T follicular helper cell (primary cell): ENCODE measurements around the gene TREX2.

ENCODE experiments used
- DNase-seq: peaks from one replicate; pipeline ENCODE4 v3.0.0-alpha.2; 2020; ENCODE audit warnings: low read depth

TREX2 gene

GRCh38 chrX:153455571-153455970, 9.7 kb upstream of the TREX2 start:
- DNase-seq: no peak

- no peak for DNase-seq
Measured at GRCh38 chrX:153454901-153455550, 9.2 kb upstream of the TREX2 start.

GRCh38 chrX:153450949-153451277, 5.1 kb upstream of the TREX2 start:
- DNase-seq: no peak

GRCh38 chrX:153450114-153450948, 4.5 kb upstream of the TREX2 start:
- DNase-seq: no peak

GRCh38 chrX:153449368-153450113, 3.7 kb upstream of the TREX2 start:
- DNase-seq: no peak

GRCh38 chrX:153448556-153449367, 2.9 kb upstream of the TREX2 start:
- no peak for DNase-seq

GRCh38 chrX:153447581-153447960, 1.7 kb upstream of the TREX2 start:
- DNase-seq: no peak

GRCh38 chrX:153446950-153447580, 1.2 kb upstream of the TREX2 start:
- no peak for DNase-seq

- no peak for DNase-seq
Measured at GRCh38 chrX:153446636-153446936, 730 bp upstream of the TREX2 start.

- DNase-seq: no peak
Measured at GRCh38 chrX:153445106-153445855, 575 bp downstream of the TREX2 start.

- no peak for DNase-seq
Measured at GRCh38 chrX:153444333-153445011, 1.4 kb downstream of the TREX2 start.

GRCh38 chrX:153443476-153444332, 2.2 kb downstream of the TREX2 start:
- no peak for DNase-seq

- no peak for DNase-seq
Measured at GRCh38 chrX:153442463-153442862, 3.4 kb downstream of the TREX2 start.

GRCh38 chrX:153441981-153442380, 3.9 kb downstream of the TREX2 start:
- DNase-seq: no peak

- no peak for DNase-seq
Measured at GRCh38 chrX:153441296-153441695, 4.6 kb downstream of the TREX2 start.

GRCh38 chrX:153440556-153441135, 5.2 kb downstream of the TREX2 start:
- no peak for DNase-seq

- no peak for DNase-seq
Measured at GRCh38 chrX:153439977-153440376, 5.9 kb downstream of the TREX2 start.

GRCh38 chrX:153438532-153438931, 7.3 kb downstream of the TREX2 start:
- no peak for DNase-seq

- DNase-seq: no peak
Measured at GRCh38 chrX:153435845-153436244, 10.0 kb downstream of the TREX2 start.
